H1 (cell line): ENCODE results near the gene OXER1. TPM values are rescaled to one million over a fixed set of nuclear protein-coding genes. Genes with fewer than 3 reads are reported as not detected.

Source experiments
- CTCF ChIA-PET: fragments of 300-600 bp; sonication (Branson Sonifier 250); formaldehyde crosslinking; loops from one replicate; lab custom pipeline; 2021; ENCODE audit not compliant: partially characterized antibody; lab: Charles Lee
- POLR2A ChIA-PET: fragments of 300-600 bp; sonication (Branson Sonifier 250); formaldehyde crosslinking; loops from one replicate; lab custom pipeline; 2021; ENCODE audit warnings: inconsistent platforms; ENCODE audit not compliant: partially characterized antibody; lab: Charles Lee
- DNase-seq, 2 experiments: peaks; one replicate each; pipeline versions ENCODE4 v3.0.0 to v3.0.0-alpha.2; 2010 to 2022; ENCODE audit warnings: low spot score in 2 of 2, low read depth in 1 of 2, mixed read lengths in 1 of 2
- FAIRE-seq: peaks from 2 replicates; lab custom pipeline; 2011; peaks lifted over from hg19 to GRCh38; lab: Jason Lieb, UNC
- H2AFZ ChIP-seq: 2 replicates; pipeline ENCODE4 v1.8.1; 2012; ENCODE audit warnings: low read length, inconsistent platforms
- H2AK5ac ChIP-seq: 2 replicates; pipeline ENCODE4 v1.6.1; 2013; ENCODE audit warnings: low read depth, low read length
- H2BK120ac ChIP-seq: replicated peaks from 2 replicates; pipeline ENCODE3; 2013; ENCODE audit warnings: low read depth, low read length, inconsistent platforms
- H2BK12ac ChIP-seq: 2 replicates; pipeline ENCODE4 v1.6.1; 2013; ENCODE audit warnings: low read depth, low read length
- H2BK15ac ChIP-seq: 2 replicates; pipeline ENCODE4 v1.6.1; 2013; ENCODE audit warnings: low read length
- H2BK20ac ChIP-seq: 2 replicates; pipeline ENCODE4 v1.6.1; 2013; ENCODE audit warnings: low read length
- H2BK5ac ChIP-seq: 2 replicates; pipeline ENCODE4 v1.6.1; 2013; ENCODE audit warnings: low read depth, low read length
- H3K14ac ChIP-seq: 2 replicates; pipeline ENCODE4 v1.6.1; 2013; ENCODE audit warnings: inconsistent platforms; ENCODE audit not compliant: insufficient read length
- H3K18ac ChIP-seq: 2 replicates; pipeline ENCODE4 v1.6.1; 2013; ENCODE audit warnings: low read length; ENCODE audit errors: extremely low read depth
- H3K23ac ChIP-seq: 2 replicates; pipeline ENCODE4 v1.6.1; 2013; ENCODE audit warnings: inconsistent platforms; ENCODE audit not compliant: insufficient read length
- H3K23me2 ChIP-seq: 2 replicates; pipeline ENCODE4 v1.6.1; 2013; ENCODE audit warnings: low read depth, low read length
- H3K27ac ChIP-seq: 2 replicates; pipeline ENCODE4 v1.6.1; 2011; ENCODE audit warnings: low read depth, low read length, inconsistent platforms
- H3K27me3 ChIP-seq, 4 experiments: replicated peaks in 1 of 4; 1 replicate in 1 of 4; 2 replicates in 3 of 4; pipeline versions ENCODE4 v1.6.1 to v1.8.1; 2011 to 2013; ENCODE audit warnings: low read length in 3 of 4, mild to moderate bottlenecking in 3 of 4, inconsistent platforms in 2 of 4, mixed read lengths in 2 of 4, moderate library complexity in 1 of 4; ENCODE audit not compliant: control insufficient read depth in 3 of 4, insufficient read depth in 3 of 4; ENCODE audit errors: extremely low read depth in 1 of 4
- H3K36me3 ChIP-seq, 4 experiments: 2 replicates each; pipeline versions ENCODE4 v1.6.1 to v1.8.1; 2011 to 2013; ENCODE audit warnings: mild to moderate bottlenecking in 4 of 4, low read length in 3 of 4, moderate library complexity in 2 of 4, control low read depth in 1 of 4, inconsistent platforms in 1 of 4; ENCODE audit not compliant: insufficient read depth in 4 of 4, control insufficient read depth in 2 of 4
- H3K4ac ChIP-seq: replicated peaks from 2 replicates; pipeline ENCODE3; 2013; ENCODE audit warnings: low read length, low read depth, mixed read lengths, inconsistent platforms; ENCODE audit not compliant: insufficient read length
- H3K4me1 ChIP-seq, 4 experiments: replicated peaks in 1 of 4; 1 replicate in 1 of 4; 2 replicates in 3 of 4; pipeline versions ENCODE4 v1.6.1 to v1.8.1; 2011 to 2013; ENCODE audit warnings: low read length in 3 of 4, inconsistent platforms in 2 of 4, mixed read lengths in 1 of 4; ENCODE audit not compliant: insufficient read depth in 4 of 4, control insufficient read depth in 3 of 4
- H3K4me2 ChIP-seq, 2 experiments: 2 replicates each; pipeline versions ENCODE4 v1.6.1 to v1.8.1; 2011 to 2013; ENCODE audit warnings: low read depth in 2 of 2, low read length in 2 of 2, control low read depth in 1 of 2, inconsistent platforms in 1 of 2, mild to moderate bottlenecking in 1 of 2; ENCODE audit not compliant: insufficient read depth in 1 of 2
- H3K4me3 ChIP-seq, 4 experiments: fragments of 200-600, 300-600 bp in 1 of 4; sonication (generic), shearing (Covaris generic), sonication (Bioruptor Twin) in 1 of 4; 2 replicates each; pipeline versions ENCODE4 v1.5.1 to v1.8.1; 2011 to 2016; ENCODE audit warnings: low read length in 4 of 4, low read depth in 3 of 4, control low read depth in 2 of 4, inconsistent platforms in 2 of 4, mild to moderate bottlenecking in 2 of 4, mixed read lengths in 1 of 4, moderate library complexity in 1 of 4; ENCODE audit not compliant: insufficient read depth in 2 of 4; ENCODE audit errors: extremely low read depth in 1 of 4
- H3K56ac ChIP-seq: replicated peaks from 2 replicates; pipeline ENCODE3; 2013; ENCODE audit warnings: low read depth, mild to moderate bottlenecking, mixed read lengths, low read length, inconsistent platforms; ENCODE audit not compliant: insufficient read length
- H3K79me1 ChIP-seq: 2 replicates; pipeline ENCODE4 v1.6.1; 2013; ENCODE audit warnings: low read depth, low read length, control low read depth
- H3K79me2 ChIP-seq, 2 experiments: 2 replicates each; pipeline versions ENCODE4 v1.6.1 to v1.8.1; 2012 to 2013; ENCODE audit warnings: low read length in 2 of 2, mild to moderate bottlenecking in 2 of 2, inconsistent platforms in 1 of 2; ENCODE audit not compliant: insufficient read depth in 2 of 2, control insufficient read depth in 1 of 2
- H3K9ac ChIP-seq, 4 experiments: replicated peaks in 1 of 4; 1 replicate in 1 of 4; 2 replicates in 3 of 4; pipeline versions ENCODE4 v1.6.1 to v1.8.1; 2011 to 2013; ENCODE audit warnings: low read depth in 3 of 4, low read length in 3 of 4, control low read depth in 2 of 4, mild to moderate bottlenecking in 2 of 4, moderate library complexity in 2 of 4, inconsistent platforms in 1 of 4; ENCODE audit errors: extremely low read depth in 1 of 4
- H3K9me3 ChIP-seq, 2 experiments: 2 replicates each; pipeline versions ENCODE4 v1.6.1 to v1.8.1; 2012 to 2013; ENCODE audit warnings: mild to moderate bottlenecking in 2 of 2, moderate library complexity in 2 of 2, control low read depth in 1 of 2, inconsistent platforms in 1 of 2, low read depth in 1 of 2, low read length in 1 of 2, mixed read lengths in 1 of 2; ENCODE audit not compliant: insufficient read depth in 2 of 2
- H4K20me1 ChIP-seq, 2 experiments: replicated peaks in 1 of 2; 2 replicates each; pipeline versions ENCODE3 to v1.8.1; 2011 to 2013; ENCODE audit warnings: inconsistent platforms in 2 of 2, low read length in 2 of 2, mild to moderate bottlenecking in 1 of 2; ENCODE audit not compliant: insufficient read depth in 2 of 2, control insufficient read depth in 1 of 2
- H4K5ac ChIP-seq: 2 replicates; pipeline ENCODE4 v1.6.1; 2013; ENCODE audit warnings: low read length, low read depth, mixed read lengths, inconsistent platforms; ENCODE audit not compliant: insufficient read length
- H4K8ac ChIP-seq: 2 replicates; pipeline ENCODE4 v1.8.0; 2013; ENCODE audit warnings: mild to moderate bottlenecking, moderate library complexity, low read length, inconsistent platforms; ENCODE audit not compliant: insufficient read depth; ENCODE audit errors: extremely low read depth
- H4K91ac ChIP-seq: replicated peaks from 2 replicates; pipeline ENCODE3; 2013; ENCODE audit warnings: low read length, mixed read lengths, inconsistent platforms; ENCODE audit not compliant: insufficient read length
- POLR2A ChIP-seq, 2 experiments: IDR thresholded peaks; 1 replicate in 1 of 2; 2 replicates in 1 of 2; pipeline ENCODE4 v1.6.1; 2011; ENCODE audit warnings: low read depth in 2 of 2, low read length in 2 of 2, mild to moderate bottlenecking in 2 of 2; ENCODE audit errors: control extremely low read depth in 1 of 2
- SAP30 ChIP-seq: fragments of 300-600 bp; sonication (generic); IDR thresholded peaks from 2 replicates; pipeline ENCODE4 v1.7.1; 2012; ENCODE audit warnings: low read length, moderate library complexity, mild to moderate bottlenecking, inconsistent platforms; ENCODE audit not compliant: insufficient read depth, insufficient replicate concordance
- WGBS, 2 experiments: shearing (Covaris generic) in 1 of 2; methylation state at CpG; one replicate each; pipeline versions ENCODE4 v1.1.6 to v1.1.7; 2013 to 2015; ENCODE audit warnings: low lambda C conversion rate in 2 of 2, mixed read lengths in 2 of 2, inconsistent platforms in 1 of 2, low coverage in 1 of 2, missing lambda C conversion rate in 1 of 2; ENCODE audit not compliant: insufficient replicate concordance in 2 of 2, insufficient coverage in 1 of 2, insufficient read length in 1 of 2; ENCODE audit errors: extremely low coverage in 1 of 2, missing lambda C conversion rate in 1 of 2; 5-methylcytosine and 5-hydroxymethylcytosine counted together
- polyA plus RNA-seq, 7 experiments: library from polyadenylated mRNA; depleted of rRNA in 3 of 7; stranded (reverse) in 5 of 7; unstranded in 2 of 7; fragments of >200 nt in 5 of 7; fragments of 200-250 nt in 2 of 7; gene quantifications; 1 replicate in 5 of 7; 2 replicates in 1 of 7; 4 replicates in 1 of 7; pipeline versions ENCODE4 v1.2.1 to v1.2.3, GENCODE V29; 2011 to 2013; ENCODE audit warnings: missing spikeins in 2 of 7, mixed read lengths in 2 of 7
- total RNA-seq: library from RNA; stranded (reverse); fragmentation: NEBNext Ultra II Directional; extraction: Animal tissue kit (Norgen Biotek cat#: 25700); gene quantifications from 2 replicates; pipeline ENCODE4 v1.2.1, GENCODE V29; 2021
- TF ChIP-seq, protein P1 (sequence below), 3 experiments: IDR thresholded peaks; 1 replicate in 2 of 3; 2 replicates in 1 of 3; pipeline versions ENCODE4 v1.5.1 to v1.6.1; 2011; ENCODE audit warnings: low read length in 3 of 3, mild to moderate bottlenecking in 3 of 3, inconsistent platforms in 2 of 3, low read depth in 1 of 3, moderate library complexity in 1 of 3; ENCODE audit not compliant: insufficient read depth in 1 of 3; ENCODE audit errors: control extremely low read depth in 1 of 3

Gene OXER1
- total and polyA plus RNA-seq, 2 of the 8 experiments (the other 6 are each of a cell fraction or from before 2014, with no cell fraction given) = 1.2 to 2.9 TPM

DNA sequence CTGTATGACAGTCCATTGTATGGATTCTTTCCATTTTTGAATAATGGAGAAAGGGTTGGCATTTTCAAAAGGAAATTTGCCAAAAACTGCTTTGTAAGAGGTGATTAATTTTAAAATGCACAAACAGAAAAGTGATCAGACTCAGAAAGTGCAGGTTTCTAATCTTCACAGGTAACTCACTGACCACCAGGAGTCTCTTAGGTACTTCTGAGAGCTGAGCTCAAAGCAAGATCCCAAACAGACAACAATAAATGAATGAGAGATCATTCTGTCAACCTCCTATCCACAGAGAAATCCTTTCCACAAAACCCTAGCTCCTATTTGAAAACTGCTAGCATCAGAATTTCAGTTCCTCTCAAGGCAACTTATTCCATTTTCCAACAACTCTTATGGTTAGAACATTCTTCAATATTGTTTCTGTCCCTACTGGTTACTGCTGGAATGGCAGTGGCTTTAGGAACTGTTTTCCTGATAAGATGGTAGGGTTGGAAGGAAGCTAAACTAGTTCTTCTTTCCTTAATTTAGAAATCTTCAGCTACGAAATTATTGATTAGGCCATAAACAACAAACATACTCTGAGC, 49.1 kb upstream of the OXER1 start:
- FAIRE-seq = no peak
- WGBS, 2 experiments = 44% methylated on average over 1 of the region's 1 CpG; no CpG with 5 or more reads in 1 of the 2 experiments
- TF ChIP-seq, protein P1, sequence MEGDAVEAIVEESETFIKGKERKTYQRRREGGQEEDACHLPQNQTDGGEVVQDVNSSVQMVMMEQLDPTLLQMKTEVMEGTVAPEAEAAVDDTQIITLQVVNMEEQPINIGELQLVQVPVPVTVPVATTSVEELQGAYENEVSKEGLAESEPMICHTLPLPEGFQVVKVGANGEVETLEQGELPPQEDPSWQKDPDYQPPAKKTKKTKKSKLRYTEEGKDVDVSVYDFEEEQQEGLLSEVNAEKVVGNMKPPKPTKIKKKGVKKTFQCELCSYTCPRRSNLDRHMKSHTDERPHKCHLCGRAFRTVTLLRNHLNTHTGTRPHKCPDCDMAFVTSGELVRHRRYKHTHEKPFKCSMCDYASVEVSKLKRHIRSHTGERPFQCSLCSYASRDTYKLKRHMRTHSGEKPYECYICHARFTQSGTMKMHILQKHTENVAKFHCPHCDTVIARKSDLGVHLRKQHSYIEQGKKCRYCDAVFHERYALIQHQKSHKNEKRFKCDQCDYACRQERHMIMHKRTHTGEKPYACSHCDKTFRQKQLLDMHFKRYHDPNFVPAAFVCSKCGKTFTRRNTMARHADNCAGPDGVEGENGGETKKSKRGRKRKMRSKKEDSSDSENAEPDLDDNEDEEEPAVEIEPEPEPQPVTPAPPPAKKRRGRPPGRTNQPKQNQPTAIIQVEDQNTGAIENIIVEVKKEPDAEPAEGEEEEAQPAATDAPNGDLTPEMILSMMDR (IDR thresholded peaks at IDR 0.05; ENCODE audit: control extremely low read depth in 1 of 3, insufficient read depth in 1 of 3, low read depth in 1 of 3, low read length in 3 of 3) = peak in 2 of 3 experiments; percentile 55 to 62; a peak in 3 of 4 replicates
- TF ChIP-seq SAP30 (no peak), POLR2A (IDR thresholded peaks at IDR 0.05; ENCODE audit: control extremely low read depth in 1 of 2, low read depth in 2 of 2, low read length in 2 of 2) (no peak)

More for the DNA sequence above, 49.1 kb upstream of the OXER1 start:
- no peak overlapping the region for H3K4me3 ChIP-seq
- H4K20me1 ChIP-seq = no peaks in the 10 kb centered on the region
- H3K14ac ChIP-seq = no peak overlapping the region
- no peaks in the 10 kb centered on the region for H3K79me2 ChIP-seq
- H2AK5ac ChIP-seq = no peak overlapping the region
- no peak overlapping the region for H3K4ac ChIP-seq
- no peaks in the 10 kb centered on the region for H3K79me1 ChIP-seq
- no peaks in the 10 kb centered on the region for H3K36me3 ChIP-seq
- no peak overlapping the region for H3K4me2 ChIP-seq
- H4K91ac ChIP-seq = no peak overlapping the region
- ChIA-PET POLR2A (interaction anchor here (1.0 kb wide), 1 partner anchor 63 kb away, joined by 3 read pairs; no protein-coding TSS in a partner anchor), CTCF (interaction anchor here (0.7 to 11.8 kb wide), 29 partner anchors 10 to 985 kb away, joined by 3 to 119 read pairs (median 3); no protein-coding TSS in a partner anchor)
- no peak overlapping the region for H3K18ac ChIP-seq
- peaks cover 0 to 3% (median 0%) of the 10 kb centered on the region in 4 experiments; a peak in 4 of 7 replicates for H3K4me1 ChIP-seq
- no peak overlapping the region for H2BK20ac ChIP-seq
- no peak overlapping the region for H4K5ac ChIP-seq
- peak in 1 of 2 experiments; percentile 38 for DNase-seq
- no peak overlapping the region for H2BK15ac ChIP-seq
- no peak overlapping the region for H3K27ac ChIP-seq
- H2BK120ac ChIP-seq = no peak overlapping the region
- no peak overlapping the region for H4K8ac ChIP-seq
- 0 out of 4 replicates have a peak, but pooled peaks cover 0 to 3% of the 10 kb centered on the region in 2 experiments for H3K9me3 ChIP-seq
- no peak overlapping the region for H3K56ac ChIP-seq
- no peaks in the 10 kb centered on the region for H3K27me3 ChIP-seq
- H3K9ac ChIP-seq = no peak overlapping the region
- no peak overlapping the region for H2AFZ ChIP-seq
- no peak overlapping the region for H3K23ac ChIP-seq
- no peak overlapping the region for H2BK5ac ChIP-seq
- no peak overlapping the region for H2BK12ac ChIP-seq
- peaks cover 4% of the 10 kb centered on the region; the same call in 1 of the 2 replicates for H3K23me2 ChIP-seq
